HCT116 (cell line): ENCODE results near the gene COG5.

ENCODE experiments used
- CEBPB ChIP-seq: IDR thresholded peaks from 2 replicates; pipeline ENCODE4 v1.6.1; 2012; ENCODE audit warnings: low read depth
- EZH2 ChIP-seq: fragments of 200-600 bp; sonication (generic); IDR thresholded peaks from 2 replicates; pipeline ENCODE4 v1.6.1; 2017; ENCODE audit warnings: antibody characterized with exemption, mixed run types
- POLR2A ChIP-seq: IDR thresholded peaks from 2 replicates; pipeline ENCODE4 v1.7.0; 2011; ENCODE audit warnings: borderline replicate concordance; ENCODE audit not compliant: insufficient read depth, insufficient read length; ENCODE audit errors: extremely low read depth
- POLR2AphosphoS5 ChIP-seq: IDR thresholded peaks from 2 replicates; pipeline ENCODE4 v1.6.1; 2011; ENCODE audit warnings: mild to moderate bottlenecking, low read depth, low read length, moderate library complexity
- RAD21 ChIP-seq: IDR thresholded peaks from 2 replicates; pipeline ENCODE4 v1.6.1; 2012; ENCODE audit warnings: low read depth, mild to moderate bottlenecking
- TCF7L2 ChIP-seq: IDR thresholded peaks from 2 replicates; pipeline ENCODE4 v1.7.0; 2011; ENCODE audit warnings: borderline replicate concordance, inconsistent platforms; ENCODE audit not compliant: insufficient read depth, insufficient read length; ENCODE audit errors: extremely low read depth
- YY1 ChIP-seq: IDR thresholded peaks from 2 replicates; pipeline ENCODE4 v1.6.1; 2011; ENCODE audit warnings: low read length, low read depth, moderate library complexity, mild to moderate bottlenecking; ENCODE audit not compliant: insufficient replicate concordance; ENCODE audit errors: extremely low read depth
- TF ChIP-seq, protein P1 (sequence below), 3 experiments: fragments of 200-600 bp in 1 of 3; sonication (generic) in 1 of 3; IDR thresholded peaks in 2 of 3; conservative IDR thresholded peaks in 1 of 3; 2 replicates each; pipeline ENCODE4 v1.5.1; 2012 to 2017; ENCODE audit warnings: low read depth in 2 of 3, low read length in 2 of 3, antibody characterized with exemption in 1 of 3, borderline replicate concordance in 1 of 3, control low read depth in 1 of 3, mild to moderate bottlenecking in 1 of 3, mixed read lengths in 1 of 3, mixed run types in 1 of 3, moderate library complexity in 1 of 3; ENCODE audit not compliant: insufficient read depth in 1 of 3
- TF ChIP-seq, protein P2 (sequence below): IDR thresholded peaks from 2 replicates; pipeline ENCODE4 v1.6.1; 2012
- TF ChIP-seq, protein P3 (sequence below): IDR thresholded peaks from 2 replicates; pipeline ENCODE4 v1.6.1; 2012; ENCODE audit warnings: low read depth

DNA sequence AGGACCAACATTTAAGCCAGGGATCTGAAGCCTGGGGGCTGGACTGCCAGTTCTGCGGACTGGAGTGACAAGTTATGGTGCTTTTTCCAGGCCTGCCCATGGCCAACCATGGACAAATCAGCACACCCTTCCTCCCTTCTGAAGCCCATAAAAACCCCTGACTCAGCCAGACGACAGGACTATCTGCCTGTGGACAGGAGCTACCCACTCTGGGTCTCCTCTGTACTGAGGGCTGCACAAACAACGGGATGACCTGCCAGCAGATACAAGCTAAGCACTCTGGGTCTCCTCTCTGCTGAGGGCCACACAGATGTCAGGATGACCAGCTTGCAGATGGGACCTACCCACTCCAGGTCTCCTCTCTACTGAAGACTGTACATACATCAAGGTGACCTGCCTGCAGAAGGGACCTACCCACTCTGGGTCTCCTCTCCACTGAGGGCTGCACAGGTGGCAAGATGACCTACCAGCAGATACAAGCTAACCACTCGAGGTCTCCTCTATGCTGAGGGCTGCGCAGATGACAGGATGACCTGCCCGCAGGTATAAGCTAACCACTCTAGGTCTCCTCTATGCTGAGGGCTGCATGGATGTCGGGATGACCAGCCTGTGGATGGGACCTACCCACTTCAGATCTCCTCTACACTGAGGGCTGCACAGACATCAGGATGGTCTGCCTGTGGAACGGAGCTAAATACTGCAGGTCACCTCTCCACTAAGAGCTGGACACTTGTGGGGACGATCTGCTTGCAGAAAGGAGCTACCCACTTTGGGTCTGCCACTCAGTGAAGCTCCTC lies 204.0 kb downstream of the COG5 start:
- TF ChIP-seq, protein P1, sequence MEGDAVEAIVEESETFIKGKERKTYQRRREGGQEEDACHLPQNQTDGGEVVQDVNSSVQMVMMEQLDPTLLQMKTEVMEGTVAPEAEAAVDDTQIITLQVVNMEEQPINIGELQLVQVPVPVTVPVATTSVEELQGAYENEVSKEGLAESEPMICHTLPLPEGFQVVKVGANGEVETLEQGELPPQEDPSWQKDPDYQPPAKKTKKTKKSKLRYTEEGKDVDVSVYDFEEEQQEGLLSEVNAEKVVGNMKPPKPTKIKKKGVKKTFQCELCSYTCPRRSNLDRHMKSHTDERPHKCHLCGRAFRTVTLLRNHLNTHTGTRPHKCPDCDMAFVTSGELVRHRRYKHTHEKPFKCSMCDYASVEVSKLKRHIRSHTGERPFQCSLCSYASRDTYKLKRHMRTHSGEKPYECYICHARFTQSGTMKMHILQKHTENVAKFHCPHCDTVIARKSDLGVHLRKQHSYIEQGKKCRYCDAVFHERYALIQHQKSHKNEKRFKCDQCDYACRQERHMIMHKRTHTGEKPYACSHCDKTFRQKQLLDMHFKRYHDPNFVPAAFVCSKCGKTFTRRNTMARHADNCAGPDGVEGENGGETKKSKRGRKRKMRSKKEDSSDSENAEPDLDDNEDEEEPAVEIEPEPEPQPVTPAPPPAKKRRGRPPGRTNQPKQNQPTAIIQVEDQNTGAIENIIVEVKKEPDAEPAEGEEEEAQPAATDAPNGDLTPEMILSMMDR (IDR thresholded peaks at IDR 0.05 in 2 of 3, conservative IDR thresholded peaks at IDR 0.05 in 1 of 3; ENCODE audit: borderline replicate concordance in 1 of 3, insufficient read depth in 1 of 3, low read depth in 2 of 3, low read length in 2 of 3) = no peak
- no peak for TF ChIP-seq POLR2AphosphoS5
- TF ChIP-seq POLR2A = no peak
- no peak for TF ChIP-seq YY1
- TF ChIP-seq TCF7L2 = no peak
- no peak for TF ChIP-seq EZH2
- TF ChIP-seq, protein P2, sequence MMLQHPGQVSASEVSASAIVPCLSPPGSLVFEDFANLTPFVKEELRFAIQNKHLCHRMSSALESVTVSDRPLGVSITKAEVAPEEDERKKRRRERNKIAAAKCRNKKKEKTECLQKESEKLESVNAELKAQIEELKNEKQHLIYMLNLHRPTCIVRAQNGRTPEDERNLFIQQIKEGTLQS = no peak
- TF ChIP-seq RAD21 = no peak
- TF ChIP-seq, protein P3, sequence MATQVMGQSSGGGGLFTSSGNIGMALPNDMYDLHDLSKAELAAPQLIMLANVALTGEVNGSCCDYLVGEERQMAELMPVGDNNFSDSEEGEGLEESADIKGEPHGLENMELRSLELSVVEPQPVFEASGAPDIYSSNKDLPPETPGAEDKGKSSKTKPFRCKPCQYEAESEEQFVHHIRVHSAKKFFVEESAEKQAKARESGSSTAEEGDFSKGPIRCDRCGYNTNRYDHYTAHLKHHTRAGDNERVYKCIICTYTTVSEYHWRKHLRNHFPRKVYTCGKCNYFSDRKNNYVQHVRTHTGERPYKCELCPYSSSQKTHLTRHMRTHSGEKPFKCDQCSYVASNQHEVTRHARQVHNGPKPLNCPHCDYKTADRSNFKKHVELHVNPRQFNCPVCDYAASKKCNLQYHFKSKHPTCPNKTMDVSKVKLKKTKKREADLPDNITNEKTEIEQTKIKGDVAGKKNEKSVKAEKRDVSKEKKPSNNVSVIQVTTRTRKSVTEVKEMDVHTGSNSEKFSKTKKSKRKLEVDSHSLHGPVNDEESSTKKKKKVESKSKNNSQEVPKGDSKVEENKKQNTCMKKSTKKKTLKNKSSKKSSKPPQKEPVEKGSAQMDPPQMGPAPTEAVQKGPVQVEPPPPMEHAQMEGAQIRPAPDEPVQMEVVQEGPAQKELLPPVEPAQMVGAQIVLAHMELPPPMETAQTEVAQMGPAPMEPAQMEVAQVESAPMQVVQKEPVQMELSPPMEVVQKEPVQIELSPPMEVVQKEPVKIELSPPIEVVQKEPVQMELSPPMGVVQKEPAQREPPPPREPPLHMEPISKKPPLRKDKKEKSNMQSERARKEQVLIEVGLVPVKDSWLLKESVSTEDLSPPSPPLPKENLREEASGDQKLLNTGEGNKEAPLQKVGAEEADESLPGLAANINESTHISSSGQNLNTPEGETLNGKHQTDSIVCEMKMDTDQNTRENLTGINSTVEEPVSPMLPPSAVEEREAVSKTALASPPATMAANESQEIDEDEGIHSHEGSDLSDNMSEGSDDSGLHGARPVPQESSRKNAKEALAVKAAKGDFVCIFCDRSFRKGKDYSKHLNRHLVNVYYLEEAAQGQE = no peak
- no peak for TF ChIP-seq CEBPB
